ENCODE data around the gene ADAMTS16.

DNA sequence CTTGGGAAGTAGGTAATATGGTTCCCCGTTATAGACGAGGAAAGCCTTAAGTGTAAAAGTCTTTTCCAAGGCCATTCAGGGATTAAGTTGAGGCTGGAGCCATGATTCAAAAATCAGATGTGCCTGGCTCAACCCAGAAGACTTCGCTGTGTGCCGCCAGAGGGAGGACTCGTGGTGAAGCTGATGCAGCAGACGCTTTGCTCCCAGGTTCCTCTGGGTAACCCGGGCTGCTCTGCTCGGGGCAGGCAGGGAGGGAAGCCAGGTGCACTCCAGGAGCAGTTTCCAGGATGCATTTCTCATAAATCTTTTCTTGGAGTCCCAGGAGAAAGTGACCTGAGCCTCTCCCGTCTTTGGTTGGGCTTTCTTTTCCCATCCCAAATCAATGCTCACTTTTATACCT lies 219.5 kb downstream of the ADAMTS16 start:
- no peak for TF ChIP-seq CTCF (IDR thresholded peaks at IDR 0.05)
- no peak for TF ChIP-seq POLR2A (IDR thresholded peaks at IDR 0.05)
- TF ChIP-seq POLR2AphosphoS5 (IDR thresholded peaks at IDR 0.05), result no peak
